ENCODE data around the gene SLC25A6.
"Not testable (repeated sequence)": the region's sequence is repeated elsewhere in the genome, so short reads cannot be mapped to it uniquely, and the experiment has no call there.

SLC25A6 gene

DNA sequence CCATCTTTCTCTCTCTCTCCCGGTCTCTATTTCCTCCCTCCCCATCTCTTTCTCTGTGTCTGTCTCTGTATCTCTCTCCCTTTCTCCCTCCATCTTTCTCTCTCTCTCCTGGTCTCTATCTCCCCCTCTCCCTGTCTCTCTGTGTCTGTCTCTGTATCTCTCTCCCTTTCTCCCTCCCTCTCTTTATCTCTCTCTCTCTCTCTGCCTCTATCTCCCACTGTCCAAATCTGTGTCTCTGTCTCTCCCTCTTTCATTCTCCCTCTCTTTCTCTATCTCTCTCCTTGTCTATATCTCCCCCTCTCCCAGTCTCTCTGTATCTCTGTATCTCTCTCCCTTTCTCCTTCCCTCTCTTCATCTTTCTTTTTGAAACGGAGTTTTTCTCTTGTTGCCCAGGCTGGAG, 31.7 kb downstream of the SLC25A6 start:
- H3K27ac Mint-ChIP-seq: no peak overlapping the region
- intact Hi-C loops (cut with micrococcal nuclease): no loop called here
- H3K36me3 Mint-ChIP-seq (ENCODE audit: low read depth): peaks cover 85% of the 10 kb centered on the region
- H3K4me3 Mint-ChIP-seq: no peak overlapping the region
- H3K9me3 Mint-ChIP-seq: no peaks in the 10 kb centered on the region
- H3K4me1 Mint-ChIP-seq (ENCODE audit: low read depth): peaks cover 18% of the 10 kb centered on the region
- peaks cover 1% of the 10 kb centered on the region for H3K27me3 Mint-ChIP-seq

DNA sequence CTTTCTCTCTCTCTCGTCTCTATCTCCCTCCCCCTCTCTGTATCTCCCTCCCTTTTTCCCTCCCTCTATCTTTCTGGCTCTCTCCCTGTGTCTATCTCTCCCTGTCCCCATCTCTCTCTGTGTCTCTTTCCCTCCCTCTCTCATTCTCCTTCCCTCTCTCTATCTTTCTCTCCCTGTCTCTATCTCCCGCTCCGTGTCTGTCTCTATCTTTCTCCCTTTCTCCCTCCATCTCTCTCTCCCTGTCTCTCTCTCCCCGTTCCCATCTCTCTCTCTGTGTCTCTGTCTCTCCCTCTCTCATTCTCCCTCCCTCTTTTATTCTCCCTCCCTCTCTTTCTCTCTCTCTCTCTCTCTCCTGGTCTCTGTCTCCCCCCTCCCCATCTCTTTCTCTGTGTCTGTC, 32.4 kb downstream of the SLC25A6 start:
- Mint-ChIP-seq H3K27ac (no peak overlapping the region), H3K36me3 (ENCODE audit: low read depth) (peaks cover 85% of the 10 kb centered on the region), H3K4me1 (ENCODE audit: low read depth) (peaks cover 20% of the 10 kb centered on the region), H3K4me3 (no peak overlapping the region), H3K9me3 (peaks cover 1% of the 10 kb centered on the region), H3K27me3 (peaks cover 1% of the 10 kb centered on the region)
- intact Hi-C loops (cut with micrococcal nuclease): no loop called here

DNA sequence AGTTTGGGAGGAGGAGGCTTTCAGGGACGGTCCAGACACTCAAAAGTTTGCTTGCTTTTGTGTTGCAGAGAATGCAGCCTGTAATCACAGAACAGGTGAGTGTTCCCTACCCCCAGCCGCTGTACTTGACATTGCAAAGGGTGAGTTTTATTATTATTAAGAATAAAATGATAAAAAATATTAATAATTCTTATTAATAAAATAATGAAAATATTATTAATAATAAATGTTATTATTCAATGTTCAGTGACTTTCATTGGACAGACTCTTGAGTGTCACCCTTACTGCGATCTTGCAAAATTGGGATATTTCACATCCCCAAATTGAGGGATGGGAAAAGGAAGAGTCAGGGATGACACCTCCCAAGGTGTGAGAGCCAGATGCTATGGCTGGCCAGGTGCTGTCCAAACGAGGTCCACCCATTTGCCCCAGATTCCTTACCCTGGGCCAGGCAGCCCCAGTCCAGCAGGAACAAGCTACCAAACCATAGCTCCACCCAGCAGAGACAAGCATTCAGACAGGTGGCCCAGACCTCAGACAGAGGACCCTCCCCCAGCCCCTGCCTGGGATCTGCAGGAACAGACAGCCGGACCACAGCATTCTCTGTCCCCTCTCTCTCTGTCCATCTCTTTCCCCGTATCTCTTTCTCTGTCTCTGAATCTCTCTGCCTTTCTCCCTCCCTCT, 33.0 kb downstream of the SLC25A6 start:
- H3K27me3 Mint-ChIP-seq: peaks cover 1% of the 10 kb centered on the region
- H3K9me3 Mint-ChIP-seq: peaks cover 6% of the 10 kb centered on the region
- intact Hi-C loops (cut with micrococcal nuclease): no loop called here
- peaks cover 25% of the 10 kb centered on the region for H3K4me1 Mint-ChIP-seq (ENCODE audit: low read depth)
- H3K4me3 Mint-ChIP-seq: no peak overlapping the region
- no peak overlapping the region for H3K27ac Mint-ChIP-seq
- H3K36me3 Mint-ChIP-seq (ENCODE audit: low read depth): peaks cover 90% of the 10 kb centered on the region

DNA sequence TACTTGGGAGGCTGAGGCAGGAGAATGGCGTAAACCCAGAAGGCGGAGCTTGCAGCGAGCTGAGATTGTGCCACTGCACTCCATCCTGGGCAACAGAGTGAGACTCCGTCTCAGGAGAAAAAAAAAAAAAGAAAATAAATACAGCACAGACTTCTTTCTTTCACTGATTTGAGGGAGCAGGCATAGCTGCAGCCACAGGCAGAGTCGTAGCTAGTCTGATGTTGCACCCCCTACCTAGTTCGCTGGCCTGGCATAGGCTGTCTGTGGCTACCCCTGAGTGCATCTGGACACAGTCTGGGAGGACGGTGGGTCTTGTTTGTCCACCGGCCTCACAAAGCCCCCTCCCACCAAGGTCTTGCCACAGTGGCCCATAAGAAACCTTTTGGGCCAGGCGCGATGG, 33.9 kb downstream of the SLC25A6 start:
- peaks cover 84% of the 10 kb centered on the region for H3K36me3 Mint-ChIP-seq (ENCODE audit: low read depth)

DNA sequence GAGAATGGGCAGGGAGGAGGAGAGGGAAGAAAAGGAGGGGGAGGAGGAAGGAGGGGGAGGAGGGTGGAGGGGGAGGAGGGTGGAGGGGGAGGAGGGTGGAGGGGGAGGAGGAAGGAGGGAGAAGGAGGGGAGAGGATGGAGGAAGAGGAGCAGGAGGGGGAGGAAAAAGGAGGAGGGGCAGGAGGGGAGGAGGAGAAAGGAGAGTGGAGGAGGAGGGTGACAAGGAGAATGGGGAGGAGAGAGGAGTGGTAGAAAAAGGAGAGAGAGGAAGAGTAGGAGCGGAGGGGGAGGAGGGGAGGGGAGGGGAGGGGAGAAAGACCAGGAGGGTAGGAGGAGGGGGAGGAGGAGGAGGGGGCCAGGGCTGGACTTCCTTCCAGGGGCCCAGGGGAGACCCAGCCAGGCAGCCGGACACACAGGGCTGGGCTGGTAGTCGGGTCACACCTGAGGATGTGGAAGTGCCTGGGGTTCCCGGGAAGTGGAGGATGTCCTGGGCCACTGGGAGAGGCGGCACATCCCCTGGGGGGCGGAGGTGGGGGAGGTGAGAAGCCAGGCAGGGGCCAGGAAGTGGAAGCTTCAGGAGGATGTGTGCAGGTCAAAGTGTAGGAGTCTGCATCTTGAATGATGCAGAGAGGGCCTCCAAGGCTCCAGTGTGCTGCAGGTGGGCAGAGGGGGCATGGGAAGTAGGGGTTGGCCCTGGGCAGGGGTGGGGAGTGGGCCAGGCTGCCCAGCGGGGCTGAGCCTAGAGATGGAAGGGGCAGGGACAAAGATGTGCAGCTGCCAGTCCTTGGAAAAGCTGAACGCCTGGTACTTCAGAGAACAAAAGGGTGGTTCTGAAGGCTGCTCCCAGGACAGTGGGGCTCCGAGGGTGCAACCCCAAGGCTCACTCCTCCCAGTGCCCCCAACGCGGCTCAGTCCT, 36.5 kb downstream of the SLC25A6 start:
- Mint-ChIP-seq H3K27ac (peak overlapping the region; percentile 65), H3K4me3 (no peak overlapping the region), H3K36me3 (ENCODE audit: low read depth) (peaks cover 83% of the 10 kb centered on the region), H3K4me1 (ENCODE audit: low read depth) (peaks cover 13% of the 10 kb centered on the region), H3K9me3 (peaks cover 8% of the 10 kb centered on the region), H3K27me3 (peaks cover 1% of the 10 kb centered on the region)
- intact Hi-C loops (cut with micrococcal nuclease): no loop called here

More for the DNA sequence above, 33.9 kb downstream of the SLC25A6 start:
- intact Hi-C loops (cut with micrococcal nuclease): no loop called here
- Mint-ChIP-seq H3K27ac (no peak overlapping the region), H3K4me3 (no peak overlapping the region), H3K27me3 (peaks cover 1% of the 10 kb centered on the region), H3K9me3 (peaks cover 8% of the 10 kb centered on the region), H3K4me1 (ENCODE audit: low read depth) (peaks cover 25% of the 10 kb centered on the region)

DNA sequence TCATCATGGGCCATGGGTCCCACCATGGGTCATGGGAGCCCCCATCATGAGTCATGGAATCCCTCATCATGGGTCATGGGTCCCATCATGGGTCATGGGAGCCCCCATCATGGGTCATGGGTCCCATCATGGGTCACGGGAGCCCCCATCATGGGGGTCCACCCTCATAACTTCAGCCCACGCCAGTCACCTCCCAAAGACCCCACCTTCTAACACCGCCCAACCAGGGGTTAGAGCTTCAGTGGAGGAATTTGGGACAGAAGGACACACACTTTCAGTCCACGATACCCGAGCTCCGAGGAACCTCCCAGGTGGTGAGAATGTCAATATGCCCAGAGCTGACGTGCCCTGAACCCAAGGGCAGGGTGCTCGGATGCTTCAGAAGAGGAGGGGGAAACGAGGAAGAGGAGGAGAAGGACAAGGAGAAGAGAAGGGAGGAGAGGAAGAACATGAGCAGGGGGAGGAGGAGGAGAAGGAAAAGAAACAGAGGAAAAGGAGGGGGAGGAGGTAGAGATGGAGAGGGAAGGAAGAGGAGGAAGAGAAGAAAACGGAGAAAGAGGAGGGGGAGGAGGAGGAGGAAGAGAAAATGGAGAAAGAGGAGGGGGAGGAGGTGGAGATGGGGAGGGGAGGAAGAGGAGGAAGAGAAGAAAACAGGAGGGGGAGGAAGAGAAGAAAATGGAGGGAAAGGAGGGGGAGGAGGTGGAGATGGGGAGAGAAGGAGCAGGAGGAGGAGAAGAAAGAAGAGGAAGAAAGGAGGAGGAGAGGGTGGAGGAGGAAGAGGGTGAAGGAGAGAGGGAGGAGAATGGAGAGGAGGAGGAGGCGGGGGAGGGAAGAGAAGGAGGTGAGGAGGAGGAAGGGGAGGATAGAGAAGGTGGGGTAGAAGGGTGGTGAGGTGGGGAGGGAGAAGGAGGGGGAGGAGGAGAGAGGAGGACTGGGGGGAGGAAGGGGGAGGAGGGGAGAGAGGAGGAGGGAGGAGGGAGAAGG, 37.6 kb downstream of the SLC25A6 start:
- Mint-ChIP-seq H3K27me3 (peaks cover 1% of the 10 kb centered on the region), H3K4me1 (ENCODE audit: low read depth) (peaks cover 13% of the 10 kb centered on the region), H3K27ac (peak overlapping the region; percentile 2), H3K36me3 (ENCODE audit: low read depth) (peaks cover 83% of the 10 kb centered on the region), H3K4me3 (no peak overlapping the region), H3K9me3 (peaks cover 8% of the 10 kb centered on the region)
- intact Hi-C loops (cut with micrococcal nuclease): no loop called here

DNA sequence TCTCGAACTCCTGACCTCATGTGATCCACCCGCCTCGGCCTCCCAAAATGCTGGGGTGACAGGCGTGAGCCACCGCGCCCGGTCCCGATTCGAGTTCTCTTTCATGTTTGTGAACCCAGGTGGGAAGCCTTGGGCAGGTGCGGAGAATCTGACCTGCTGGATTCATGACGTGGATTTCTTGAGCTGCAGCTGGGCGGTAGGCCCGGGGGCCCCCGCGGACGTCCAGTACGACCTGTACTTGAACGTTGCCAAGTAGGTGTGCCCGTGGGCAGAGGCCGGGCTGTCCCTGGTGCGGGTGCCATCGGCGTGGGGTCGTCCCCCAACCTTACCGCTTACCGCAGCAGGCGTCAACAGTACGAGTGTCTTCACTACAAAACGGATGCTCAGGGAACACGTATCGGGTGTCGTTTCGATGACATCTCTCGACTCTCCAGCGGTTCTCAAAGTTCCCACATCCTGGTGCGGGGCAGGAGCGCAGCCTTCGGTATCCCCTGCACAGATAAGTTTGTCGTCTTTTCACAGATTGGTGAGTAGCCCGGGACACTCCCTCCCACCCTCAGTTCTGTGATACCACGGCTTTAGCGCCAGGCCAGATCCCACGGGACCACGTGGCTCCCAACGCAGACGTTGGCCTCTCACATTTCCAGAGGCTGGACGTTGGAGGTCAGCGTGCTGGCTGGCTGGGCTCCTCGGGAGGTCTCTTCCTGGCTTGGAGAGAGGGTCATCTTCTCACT, 39.8 kb downstream of the SLC25A6 start:
- Mint-ChIP-seq H3K27ac (no peak overlapping the region), H3K4me3 (no peak overlapping the region), H3K9me3 (peaks cover 8% of the 10 kb centered on the region), H3K36me3 (ENCODE audit: low read depth) (peaks cover 88% of the 10 kb centered on the region), H3K4me1 (ENCODE audit: low read depth) (peaks cover 23% of the 10 kb centered on the region), H3K27me3 (peaks cover 1% of the 10 kb centered on the region)
- intact Hi-C loops (cut with micrococcal nuclease): no loop called here

DNA sequence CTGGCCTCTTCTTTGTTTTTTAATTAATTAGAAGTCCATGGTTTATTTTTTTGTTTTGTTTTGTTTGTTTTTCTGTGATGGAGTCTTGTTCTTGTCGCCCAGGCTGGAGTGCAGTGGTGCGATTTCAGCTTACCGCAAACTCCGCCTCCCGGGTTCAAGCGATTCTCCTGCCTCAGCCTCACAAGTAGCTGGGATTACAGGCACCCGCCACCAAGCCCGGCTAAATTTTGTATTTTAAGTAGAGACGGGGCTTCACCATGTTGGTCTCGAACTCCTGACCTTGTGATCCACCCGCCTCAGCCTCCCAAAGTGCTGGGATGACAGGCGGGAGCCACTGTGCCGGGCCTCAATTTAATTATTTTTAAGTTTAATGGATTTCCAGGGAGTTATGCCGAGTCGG, 42.3 kb downstream of the SLC25A6 start:
- H3K9me3 Mint-ChIP-seq; H3K4me3 Mint-ChIP-seq; intact Hi-C loops (cut with micrococcal nuclease); H3K27me3 Mint-ChIP-seq: not testable (repeated sequence)
- H3K4me1 Mint-ChIP-seq (ENCODE audit: low read depth): peaks cover 22% of the 10 kb centered on the region
- H3K36me3 Mint-ChIP-seq (ENCODE audit: low read depth): peaks cover 89% of the 10 kb centered on the region
- peak overlapping the region; percentile 45 for H3K27ac Mint-ChIP-seq

DNA sequence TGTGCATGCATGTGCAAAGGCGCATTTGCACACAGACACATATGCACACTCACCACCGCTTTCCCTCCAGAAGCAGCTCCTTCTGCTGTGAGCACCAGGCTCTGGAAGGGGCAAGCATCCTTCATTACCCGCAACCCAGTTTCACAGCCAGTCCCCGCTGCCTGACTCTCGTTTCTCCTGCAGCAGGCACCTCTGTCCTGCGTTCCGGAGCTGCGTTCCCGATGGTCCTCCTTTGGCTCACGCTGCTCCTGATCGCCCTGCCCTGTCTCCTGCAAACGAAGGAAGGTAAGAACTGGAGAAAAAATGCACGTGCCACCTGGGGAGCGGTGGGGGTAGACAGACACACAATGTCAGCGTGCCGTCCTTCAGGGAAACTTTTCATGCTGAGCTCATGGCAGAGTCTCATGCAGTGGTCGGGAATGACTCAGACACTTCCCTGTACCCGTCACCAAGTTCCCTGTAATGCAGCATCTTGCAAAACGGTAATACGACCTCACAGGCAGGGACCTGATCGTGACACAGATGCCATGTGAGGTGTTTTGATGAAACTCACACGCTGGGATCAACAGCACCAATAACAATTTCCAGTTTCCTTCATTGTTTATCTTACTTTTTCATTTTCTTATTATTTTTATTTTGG, 50.2 kb downstream of the SLC25A6 start:
- H3K36me3 Mint-ChIP-seq (ENCODE audit: low read depth): peaks cover 90% of the 10 kb centered on the region

DNA sequence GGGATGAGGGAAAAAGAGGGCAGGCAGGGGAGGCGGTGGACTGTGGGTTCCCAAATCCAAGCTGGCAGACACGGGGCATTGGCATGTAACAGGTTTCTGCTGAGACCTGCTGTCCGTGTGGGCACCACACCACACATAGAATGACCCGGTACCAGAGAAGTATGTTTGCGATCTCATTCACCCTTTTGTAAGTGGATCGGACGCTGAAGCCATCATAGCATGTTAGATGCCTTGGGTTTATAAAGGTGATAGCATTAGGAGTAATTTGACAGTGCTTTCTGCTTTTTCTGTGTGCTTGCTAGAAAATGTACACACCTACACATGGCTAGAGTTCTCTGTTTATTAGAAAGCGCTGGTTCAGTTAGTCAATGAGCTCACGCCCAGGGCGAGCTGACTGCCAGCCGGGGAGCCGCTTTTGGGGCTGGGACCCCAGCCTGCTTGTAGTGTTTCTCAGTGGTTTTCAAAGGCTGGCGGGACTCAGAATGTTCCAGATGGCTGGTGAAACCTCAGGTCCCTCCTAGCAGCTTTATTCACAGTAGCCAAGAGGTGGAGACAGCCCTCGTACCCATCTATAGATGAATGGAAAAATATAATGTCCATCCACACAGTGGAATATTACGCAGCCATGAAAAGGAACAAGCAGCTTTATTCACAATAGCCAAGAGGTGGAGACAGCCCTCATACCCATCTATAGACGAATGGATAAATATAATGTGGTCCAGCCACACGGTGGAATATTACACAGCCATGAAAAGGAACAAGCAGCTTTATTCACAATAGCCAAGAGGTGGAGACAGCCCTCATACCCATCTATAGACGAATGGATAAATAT, 54.7 kb downstream of the SLC25A6 start:
- intact Hi-C loops (cut with micrococcal nuclease): loop anchor here (1.0 kb wide), 1 partner anchor 17 kb away; no protein-coding TSS in a partner anchor
- no peaks in the 10 kb centered on the region for H3K27me3 Mint-ChIP-seq
- H3K4me3 Mint-ChIP-seq: peak overlapping the region; percentile 96
- peak overlapping the region; percentile 96 for H3K27ac Mint-ChIP-seq
- peaks cover 71% of the 10 kb centered on the region for H3K4me1 Mint-ChIP-seq (ENCODE audit: low read depth)
- H3K36me3 Mint-ChIP-seq (ENCODE audit: low read depth): peaks cover 48% of the 10 kb centered on the region
- H3K9me3 Mint-ChIP-seq: peaks cover 7% of the 10 kb centered on the region

More for the DNA sequence above, 50.2 kb downstream of the SLC25A6 start:
- intact Hi-C loops (cut with micrococcal nuclease): no loop called here
- Mint-ChIP-seq H3K27ac (peak overlapping the region; percentile 74), H3K4me1 (ENCODE audit: low read depth) (peaks cover 37% of the 10 kb centered on the region), H3K9me3 (peaks cover 7% of the 10 kb centered on the region), H3K27me3 (no peaks in the 10 kb centered on the region), H3K4me3 (peak overlapping the region; percentile 46)

DNA sequence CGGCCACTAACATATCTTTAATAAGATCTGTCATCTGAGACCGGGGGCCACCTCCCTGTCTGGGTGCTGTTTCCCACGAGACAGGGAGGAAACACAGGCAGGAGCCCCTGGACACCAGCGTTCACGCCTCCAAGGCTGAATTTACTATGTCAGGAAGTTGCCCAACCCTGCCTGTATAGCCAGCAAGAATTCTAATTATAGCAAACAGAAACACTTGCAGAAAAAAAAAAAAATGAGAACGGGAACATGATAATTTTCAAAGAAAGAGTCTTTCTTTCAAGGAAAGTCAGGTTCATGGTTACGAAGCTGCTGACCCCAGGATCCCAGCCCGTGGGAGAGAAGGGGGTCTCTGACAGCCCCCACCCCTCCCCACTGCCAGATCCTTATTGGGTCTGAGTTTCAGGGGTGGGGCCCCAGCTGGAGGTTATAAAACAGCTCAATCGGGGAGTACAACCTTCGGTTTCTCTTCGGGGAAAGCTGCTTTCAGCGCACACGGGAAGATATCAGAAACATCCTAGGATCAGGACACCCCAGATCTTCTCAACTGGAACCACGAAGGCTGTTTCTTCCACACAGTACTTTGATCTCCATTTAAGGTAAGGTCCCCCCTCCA, 55.5 kb downstream of the SLC25A6 start, which contains the start of gene IL3RA:
IL3RA (plus strand) TSS at position 455 of the 613 bp plus-strand sequence. CDS start 4,981 bp downstream, outside the sequence.
- peaks cover 40% of the 10 kb centered on the region for H3K36me3 Mint-ChIP-seq (ENCODE audit: low read depth)
- intact Hi-C loops (cut with micrococcal nuclease): loop anchor here (1.0 kb wide), 1 partner anchor 16 kb away; no protein-coding TSS in a partner anchor
- peak within 1 kb of the TSS; percentile 96 for H3K27ac Mint-ChIP-seq
- peaks cover 2% of the 10 kb centered on the region for H3K9me3 Mint-ChIP-seq
- no peaks in the 10 kb centered on the region for H3K27me3 Mint-ChIP-seq
- H3K4me3 Mint-ChIP-seq: peak within 1 kb of the TSS; percentile 96
- H3K4me1 Mint-ChIP-seq (ENCODE audit: low read depth): peaks cover 68% of the 10 kb centered on the region

Measured in dendritic cell treated with granulocyte-macrophage colony-stimulating factor and Interleukin-4, amounts not matched to agents 40 ng/mL and 50 ng/mL, for 4 days (primary cell).